ENCODE data around the gene PIK3AP1. TPM values are rescaled to one million over a fixed set of nuclear protein-coding genes. Genes with fewer than 3 reads are reported as not detected.
A peak's percentile ranks its signal among the peaks of the same experiment; 100 is the strongest.

The PIK3AP1 gene
- total and polyA plus RNA-seq, 10 of the 15 experiments (the other 5 are each of a cell fraction or from before 2014, with no cell fraction given): 26.2 to 306 (median 119) TPM

GRCh38 chr10:96719850-96720421 lies 378 bp downstream of the PIK3AP1 start (continued):
- TF ChIP-seq SKIL (IDR thresholded peaks at IDR 0.05; ENCODE audit: low read depth, poor library complexity, severe bottlenecking): peak; percentile 47
- TF ChIP-seq CREM (IDR thresholded peaks at IDR 0.05; ENCODE audit: low read depth): 0 out of 2 replicates have a peak, but pooled peaks have one; percentile 36
- 0 out of 2 replicates have a peak, but pooled peaks have one; percentile 52 for TF ChIP-seq MEF2A (IDR thresholded peaks at IDR 0.05; ENCODE audit: insufficient read depth, low read depth, low read length)
- TF ChIP-seq NFXL1 (IDR thresholded peaks at IDR 0.05; ENCODE audit: borderline replicate concordance): no peak
- TF ChIP-seq NR2C2 (IDR thresholded peaks at IDR 0.05; ENCODE audit: borderline replicate concordance, control insufficient read depth, insufficient read length, low read depth): no peak
- TF ChIP-seq JUNB (IDR thresholded peaks at IDR 0.05): no peak
- TF ChIP-seq SMC3 (IDR thresholded peaks at IDR 0.05; ENCODE audit: borderline replicate concordance, low read length): peak; percentile 73
- TF ChIP-seq ZNF24 (IDR thresholded peaks at IDR 0.05): 0 out of 2 replicates have a peak, but pooled peaks have one; percentile 39
- TF ChIP-seq ZNF384 (IDR thresholded peaks at IDR 0.05; ENCODE audit: borderline replicate concordance, low read depth, low read length): peak; percentile 5; the same call in 1 of the 2 replicates
- peak; percentile 92 for TF ChIP-seq ZSCAN29 (IDR thresholded peaks at IDR 0.05)
- TF ChIP-seq RUNX3 (IDR thresholded peaks at IDR 0.05; ENCODE audit: low read length): peak; percentile 48
- TF ChIP-seq TCF12 (IDR thresholded peaks at IDR 0.05; ENCODE audit: low read depth, low read length): 0 out of 2 replicates have a peak, but pooled peaks have one; percentile 19
- no peak for TF ChIP-seq PRDM15 (CRISPR knock-in tag; IDR thresholded peaks at IDR 0.05)
- TF ChIP-seq RAD51 (IDR thresholded peaks at IDR 0.05): no peak
- no peak for TF ChIP-seq BCLAF1 (IDR thresholded peaks at IDR 0.05)
- peak; percentile 94 for TF ChIP-seq SMARCA5 (IDR thresholded peaks at IDR 0.05)
- peak; percentile 86 for TF ChIP-seq NBN (IDR thresholded peaks at IDR 0.05)
- TF ChIP-seq FOXM1 (IDR thresholded peaks at IDR 0.05; ENCODE audit: low read depth, low read length): no peak
- TF ChIP-seq BACH1 (IDR thresholded peaks at IDR 0.05; ENCODE audit: borderline replicate concordance): no peak
- 0 out of 2 replicates have a peak, but pooled peaks have one; percentile 32 for TF ChIP-seq CBX5 (IDR thresholded peaks at IDR 0.05; ENCODE audit: low read depth)
- TF ChIP-seq HDGF (IDR thresholded peaks at IDR 0.05): peak; percentile 72; the same call in 1 of the 2 replicates
- no peak for TF ChIP-seq STAT1 (conservative IDR thresholded peaks at IDR 0.05)
- no peak for TF ChIP-seq POLR2A (IDR thresholded peaks at IDR 0.05; ENCODE audit: low read depth, low read length)
- no peak for TF ChIP-seq ATF3 (IDR thresholded peaks at IDR 0.05; ENCODE audit: borderline replicate concordance, extremely low read depth, low read depth, low read length)

Data from GM12878 (cell line).